GM21381 (cell line): Measurements from ENCODE around the gene GGT6.

ENCODE experiments used
- ATAC-seq: cut with Tn5 transposase; IDR thresholded peaks from one replicate; pipeline ENCODE4 v1.9.1; 2021; ENCODE audit warnings: mild to moderate bottlenecking, moderate library complexity; ENCODE audit not compliant: unreplicated experiment

The GGT6 gene

GRCh38 chr17:4508207-4508606, 52.2 kb downstream of the GGT6 start:
- ATAC-seq = no peak

GRCh38 chr17:4507361-4508111, 52.8 kb downstream of the GGT6 start:
- no peak for ATAC-seq
